Stimulated activated CD8-positive, alpha-beta memory T cell treated with anti-CD3 and anti-CD28 coated beads, Interleukin-4, amount 100 ng/mL, for 48 hours (primary cell): ENCODE data around the gene ITPA.
A peak's percentile ranks its signal among the peaks of the same experiment; 100 is the strongest.
"Not testable (repeated sequence)": the region's sequence is repeated elsewhere in the genome, so short reads cannot be mapped to it uniquely, and the experiment has no call there.

ENCODE experiments used
- DNase-seq: peaks from one replicate; pipeline ENCODE4 v3.0.0-alpha.2; 2020

The ITPA gene

DNA sequence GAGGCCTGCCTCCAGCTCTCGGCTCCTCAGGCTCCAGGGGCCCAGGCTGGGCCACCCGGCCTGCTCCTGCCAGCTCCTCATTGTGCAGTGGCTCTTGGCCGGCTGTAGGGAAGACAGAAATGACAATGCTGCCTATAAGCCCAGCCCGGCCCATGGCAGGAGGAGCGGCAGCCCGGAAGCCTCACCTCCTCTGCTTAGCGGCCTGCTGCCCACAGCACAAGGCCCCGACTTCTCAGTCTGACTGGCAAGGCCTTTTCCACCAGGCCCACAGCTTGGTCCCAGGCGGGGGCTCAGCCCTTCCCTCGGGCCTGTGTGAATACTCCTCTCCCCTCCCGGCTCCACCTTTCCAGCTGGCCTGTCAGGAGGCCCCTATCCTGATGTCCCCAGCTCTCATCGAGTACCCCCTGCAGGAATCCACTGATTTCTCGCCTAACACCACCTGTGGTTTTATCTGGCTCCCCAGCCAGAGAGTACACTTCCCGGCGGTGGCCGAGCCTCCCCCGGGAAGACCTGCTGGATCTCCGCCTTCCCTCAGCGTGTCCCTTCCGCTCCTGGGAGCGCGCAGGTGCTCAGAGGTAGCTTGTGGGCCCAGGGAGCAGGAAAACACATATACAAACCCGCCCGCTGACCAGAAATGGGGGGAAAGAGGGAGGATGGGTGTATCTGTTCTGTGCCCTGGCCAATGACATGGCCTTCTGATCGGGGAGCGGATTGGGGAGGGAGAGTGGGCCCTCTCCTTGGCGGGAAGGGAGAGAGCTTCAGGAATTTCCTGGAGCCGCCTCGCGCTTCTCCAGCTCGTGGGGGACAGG, 5.8 kb upstream of the ITPA start:
- DNase-seq: peak; percentile 60

DNA sequence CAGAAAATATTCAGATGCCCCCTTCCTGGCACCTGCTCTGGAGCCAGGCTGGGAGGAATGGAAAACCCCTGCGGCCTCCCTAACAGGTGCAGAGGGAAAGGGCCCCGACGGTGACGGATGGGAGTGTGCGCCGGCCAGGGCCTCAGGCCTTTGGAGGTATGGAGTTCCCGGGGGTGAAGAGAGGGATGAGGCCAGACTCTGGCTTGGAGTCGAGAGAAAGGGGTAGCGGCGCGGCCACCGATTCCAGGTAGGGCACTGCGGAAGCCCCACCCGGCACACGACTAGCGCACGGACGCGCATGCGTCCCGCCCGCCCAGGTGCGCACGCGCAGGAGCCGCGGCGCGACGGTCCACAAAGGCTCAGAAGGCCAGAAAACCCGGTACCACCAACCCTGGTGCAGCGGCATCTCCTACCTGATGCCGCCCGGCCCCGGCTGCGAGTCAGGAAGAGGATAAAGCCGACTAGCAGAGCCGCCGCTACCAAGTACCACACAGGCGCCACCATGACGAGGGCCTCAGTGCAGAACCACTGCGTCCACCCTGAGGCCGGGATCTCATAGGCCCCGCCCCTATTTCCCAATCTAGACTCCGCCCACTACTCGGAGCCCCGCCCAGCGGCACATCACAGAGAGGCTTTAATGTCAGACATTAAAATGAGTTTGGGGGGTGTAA, 5.0 kb upstream of the ITPA start, which contains the start of gene DDRGK1:
TSS of gene DDRGK1 (minus strand) at position 559 of the 671 bp plus-strand sequence. CDS start at position 504, 55 bp downstream.
- DNase-seq: peak; percentile 98

DNA sequence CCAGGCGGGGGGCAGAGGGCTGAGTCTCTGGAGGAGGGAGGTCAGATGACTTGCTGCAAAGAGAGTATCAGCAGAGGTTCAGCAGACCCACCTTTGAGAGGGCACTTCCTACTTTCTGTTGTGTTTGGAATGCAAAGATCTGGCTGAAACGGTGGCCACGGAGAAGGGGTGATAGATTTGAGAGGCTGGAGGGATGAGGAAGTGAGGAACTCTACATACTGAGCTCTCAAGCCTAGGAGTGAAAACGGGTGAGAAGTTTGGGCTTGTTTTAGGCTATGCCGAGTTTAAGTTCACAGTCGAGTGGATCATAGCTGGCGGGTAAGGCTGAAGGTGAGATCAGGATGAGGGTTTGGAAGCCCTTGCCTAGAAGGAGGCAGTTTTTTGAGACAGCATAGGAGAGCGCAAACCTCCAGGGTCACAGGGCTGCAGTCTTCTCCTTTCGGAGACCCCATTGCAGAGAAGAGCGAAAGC, 477 bp upstream of the ITPA start:
- DNase-seq: peak; percentile 31

DNA sequence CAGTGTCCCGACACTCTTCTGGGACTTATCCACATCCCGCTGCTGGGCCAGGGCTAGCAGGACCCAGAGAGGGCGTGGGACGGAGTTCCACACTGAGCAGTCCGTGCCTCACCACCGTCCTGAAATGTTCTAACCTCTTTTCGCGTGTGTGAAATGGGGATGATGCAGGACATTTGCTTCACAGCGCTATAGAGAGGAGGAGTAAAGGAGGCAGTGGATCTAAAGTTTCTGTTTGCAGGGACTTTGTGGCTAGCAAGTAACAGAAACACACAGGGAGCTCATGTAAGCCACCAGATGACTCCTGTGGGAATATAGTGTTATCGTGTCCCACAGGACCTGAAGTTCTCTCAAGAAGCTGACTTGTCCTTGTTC, 634 bp downstream of the ITPA start:
- peak; percentile 33 for DNase-seq

DNA sequence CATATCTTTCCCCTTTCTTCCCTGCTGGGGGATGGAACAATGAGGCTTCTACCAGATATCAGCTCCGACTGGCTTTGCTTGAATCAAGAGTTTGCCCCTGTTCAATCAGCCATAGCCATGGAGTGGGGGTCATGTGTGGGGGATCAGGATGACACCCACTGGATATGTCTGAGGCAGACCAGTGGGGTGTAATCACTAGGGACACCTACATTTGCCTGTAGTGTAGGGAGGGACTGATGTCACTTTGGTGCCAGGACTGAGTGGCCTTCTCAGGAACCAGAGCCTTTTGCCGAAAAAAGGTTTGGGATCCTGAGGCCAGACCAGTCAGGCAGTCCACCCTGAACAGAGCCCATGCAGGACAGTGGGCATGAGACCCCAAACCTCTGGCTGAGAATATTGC, 1.0 kb downstream of the ITPA start:
- no peak for DNase-seq

DNA sequence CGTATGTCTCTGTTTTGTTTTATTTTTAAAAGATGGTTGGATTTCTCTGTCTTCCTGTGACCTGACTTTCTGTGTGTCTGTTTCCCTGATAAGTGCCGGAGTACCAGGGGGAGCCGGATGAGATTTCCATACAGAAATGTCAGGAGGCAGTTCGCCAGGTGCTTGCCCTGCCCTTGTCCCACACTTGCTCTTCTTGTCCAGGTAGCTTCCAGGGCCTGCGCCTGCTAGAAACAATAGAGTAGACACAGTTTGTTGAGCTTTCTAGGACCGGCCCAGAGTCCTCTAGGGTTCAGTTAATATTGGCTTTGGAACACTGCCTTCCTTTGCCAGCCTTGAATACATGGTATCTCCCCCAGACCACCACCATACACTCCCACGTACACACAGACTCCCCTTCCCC, 3.9 kb downstream of the ITPA start:
- DNase-seq: no peak

DNA sequence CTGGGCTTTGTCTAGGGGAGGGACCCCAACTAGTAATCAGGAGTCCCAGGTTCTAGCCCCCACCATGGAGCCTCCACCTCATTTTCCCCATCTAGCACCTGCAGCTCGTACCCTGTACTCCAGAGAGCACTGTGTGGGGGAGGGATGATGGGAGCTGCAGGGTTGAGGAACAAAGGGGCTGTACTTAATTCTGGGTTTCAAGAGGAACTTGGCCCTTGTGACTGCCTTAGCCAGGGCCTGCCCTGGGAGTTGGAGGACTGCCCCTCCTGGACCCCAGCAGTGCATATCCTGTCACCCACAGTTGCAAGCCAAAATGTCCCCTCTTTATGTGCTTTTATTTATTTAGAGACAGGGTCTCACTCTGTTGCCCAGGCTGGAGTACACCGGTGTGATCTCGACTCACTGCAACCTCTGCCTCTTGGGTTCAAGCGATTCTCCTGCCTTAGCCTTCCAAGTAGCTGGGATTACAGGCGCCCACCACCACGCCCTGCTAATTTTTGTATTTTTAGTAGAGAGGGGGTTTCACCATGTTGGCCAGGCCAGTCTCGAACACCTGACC, 6.1 kb downstream of the ITPA start:
- not testable (repeated sequence) for DNase-seq

DNA sequence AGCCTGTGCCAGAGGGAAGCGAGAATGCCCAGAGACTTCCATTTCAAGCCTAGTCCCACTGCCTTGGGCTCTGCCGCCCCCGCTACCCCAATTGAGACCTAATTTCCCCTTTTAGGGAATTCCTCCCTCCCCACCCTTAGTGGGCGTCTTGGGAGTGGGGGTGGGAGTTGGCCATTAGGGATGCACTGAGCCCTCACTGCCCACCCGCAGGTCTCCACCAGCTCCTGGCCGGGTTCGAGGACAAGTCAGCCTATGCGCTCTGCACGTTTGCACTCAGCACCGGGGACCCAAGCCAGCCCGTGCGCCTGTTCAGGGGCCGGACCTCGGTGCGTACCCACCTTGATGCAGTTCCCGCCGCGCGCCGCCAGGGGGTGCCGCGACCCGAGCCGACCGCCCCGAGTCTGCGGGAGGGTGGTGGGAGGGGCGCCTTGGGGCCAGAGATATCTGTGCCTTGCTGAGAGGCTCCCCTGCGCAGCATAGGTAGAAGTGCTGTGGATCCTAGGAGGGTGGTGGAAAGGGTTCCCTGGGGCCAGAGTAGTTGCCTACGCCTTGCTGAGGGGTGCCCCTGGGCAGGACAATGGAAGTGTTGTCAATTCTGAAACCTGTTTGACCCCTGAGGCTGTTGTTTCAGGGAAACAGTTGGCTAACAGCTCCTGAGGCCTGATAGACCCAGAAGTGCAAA, 9.2 kb downstream of the ITPA start:
- peak; percentile 89 for DNase-seq

DNA sequence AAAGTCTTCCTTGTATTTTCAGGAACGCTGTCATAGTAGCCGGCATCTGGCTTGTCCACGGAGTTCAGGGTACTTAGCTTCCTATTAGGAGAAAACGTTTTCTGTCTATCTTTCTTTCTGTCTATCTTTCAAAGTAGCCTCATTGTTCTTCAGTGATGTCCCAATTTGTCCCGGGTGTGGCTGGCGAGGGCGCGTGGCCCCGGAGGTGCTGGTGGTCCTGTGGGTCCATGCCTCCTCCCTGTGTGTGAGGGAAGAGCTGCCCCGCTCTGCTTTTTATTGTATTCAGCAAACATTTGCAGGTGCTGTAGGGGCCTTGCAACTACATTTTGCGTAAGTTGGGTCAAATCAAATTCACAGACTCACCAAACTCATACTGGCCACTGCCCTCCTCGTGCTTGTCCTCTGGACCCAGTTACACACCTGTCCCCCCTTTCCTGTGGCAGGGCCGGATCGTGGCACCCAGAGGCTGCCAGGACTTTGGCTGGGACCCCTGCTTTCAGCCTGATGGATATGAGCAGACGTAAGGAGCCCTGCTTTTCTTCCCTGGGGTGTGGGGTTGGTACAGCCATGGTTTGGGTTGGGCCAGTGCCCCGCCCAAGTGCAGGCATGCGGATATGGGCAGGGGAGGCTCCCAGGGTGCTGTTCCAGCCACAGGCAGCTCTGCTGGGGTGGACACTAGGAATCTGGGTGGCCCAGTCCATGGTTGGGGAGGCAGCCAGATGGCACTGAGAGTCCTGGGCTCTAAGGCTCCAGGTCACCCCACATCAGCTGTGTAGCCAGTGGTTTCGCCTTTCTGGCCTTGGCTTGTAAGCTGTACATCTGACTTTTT, 12.3 kb downstream of the ITPA start:
- DNase-seq: no peak

DNA sequence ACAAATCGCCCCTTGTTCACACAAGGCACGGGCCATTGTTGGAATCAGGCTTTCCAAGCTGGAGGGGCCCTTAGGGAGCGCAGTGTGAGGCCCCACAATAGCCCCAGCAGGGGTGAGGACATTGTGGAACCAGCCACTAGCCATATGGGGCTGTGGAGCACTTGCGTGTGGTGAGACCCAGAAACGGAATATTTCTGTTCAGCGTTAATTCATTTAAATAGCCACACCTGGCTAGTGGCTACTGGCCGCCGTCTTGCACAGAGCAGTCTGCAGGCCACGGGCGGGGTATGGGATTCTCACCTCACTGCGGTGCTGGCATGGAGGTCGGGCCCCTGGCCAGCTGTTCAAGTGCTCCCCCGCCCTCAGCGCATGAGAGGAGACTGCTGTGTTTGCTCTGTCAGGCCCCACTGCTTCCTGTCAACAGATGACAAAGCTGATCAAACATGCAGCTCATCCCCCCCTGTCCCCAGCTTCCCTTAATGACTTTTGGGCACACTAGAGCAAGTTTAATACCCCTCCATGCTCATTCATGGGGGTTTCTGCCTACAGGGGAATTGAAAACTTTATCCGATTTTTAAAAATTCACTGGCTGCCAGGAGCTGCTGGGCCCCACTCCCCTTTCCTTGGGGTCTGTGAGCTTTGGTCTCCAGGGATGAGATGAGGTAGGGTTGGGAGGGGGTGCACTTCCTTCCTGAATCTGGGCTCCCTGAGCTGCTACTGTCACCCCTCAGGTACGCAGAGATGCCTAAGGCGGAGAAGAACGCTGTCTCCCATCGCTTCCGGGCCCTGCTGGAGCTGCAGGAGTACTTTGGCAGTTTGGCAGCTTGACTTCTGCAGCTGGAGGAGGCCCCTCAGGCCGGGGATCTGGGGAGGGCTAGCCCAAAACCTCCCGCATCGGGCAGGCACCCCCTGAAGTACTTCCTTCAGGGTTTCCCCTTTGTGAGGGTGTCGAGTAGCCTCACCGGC, 13.6 kb downstream of the ITPA start:
- peak; percentile 37 for DNase-seq

DNA sequence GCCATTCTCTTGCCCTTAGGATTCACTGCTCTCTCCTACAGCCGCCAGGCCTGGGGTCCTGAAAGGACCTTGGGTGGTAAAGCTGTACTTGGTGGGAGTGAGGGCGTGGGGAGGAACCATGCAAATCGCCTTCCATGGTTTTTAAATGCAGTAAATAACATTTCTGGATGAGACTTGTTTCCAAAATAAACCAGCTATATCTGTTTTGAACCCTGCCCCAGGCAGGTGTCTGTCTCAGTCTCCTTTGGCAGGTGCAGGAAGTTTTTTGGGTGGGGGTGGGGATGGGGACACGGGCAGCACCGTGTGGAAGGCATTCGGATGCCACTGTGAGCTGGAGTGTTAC, 14.3 kb downstream of the ITPA start:
- no peak for DNase-seq

DNA sequence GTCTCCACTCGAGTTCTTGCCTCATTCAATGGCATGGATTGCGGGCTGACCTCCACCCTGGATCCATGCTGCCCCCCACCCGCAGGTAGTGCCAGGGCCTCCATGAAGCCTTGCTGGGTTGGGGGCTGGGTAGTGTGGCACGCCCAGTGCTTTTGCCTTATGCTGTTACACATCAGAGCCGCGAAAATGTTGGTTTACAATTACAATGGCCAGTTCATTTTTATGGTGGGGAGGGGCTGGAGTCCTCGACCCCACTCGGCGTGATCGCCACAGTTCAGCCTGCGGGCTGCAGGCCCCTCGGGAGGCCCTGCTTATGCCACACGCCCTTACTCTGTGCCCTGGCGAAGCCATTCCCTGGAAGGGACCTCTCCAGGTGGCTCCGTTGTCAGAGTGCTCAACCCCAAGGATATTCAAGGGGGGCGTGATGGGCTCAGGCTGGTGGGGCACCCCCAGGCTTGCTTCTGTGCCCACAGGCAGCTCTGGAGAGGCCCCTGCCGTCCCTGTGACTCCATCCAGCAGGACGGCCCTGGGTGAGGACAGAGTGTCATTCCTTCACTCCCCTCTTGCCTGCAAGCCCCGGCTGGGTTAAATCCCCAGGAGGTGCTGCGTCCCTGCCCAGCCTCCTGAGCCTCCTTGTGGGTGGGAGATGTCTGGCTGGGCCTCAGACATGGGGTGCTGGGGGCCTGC, 14.8 kb downstream of the ITPA start:
- no peak for DNase-seq

DNA sequence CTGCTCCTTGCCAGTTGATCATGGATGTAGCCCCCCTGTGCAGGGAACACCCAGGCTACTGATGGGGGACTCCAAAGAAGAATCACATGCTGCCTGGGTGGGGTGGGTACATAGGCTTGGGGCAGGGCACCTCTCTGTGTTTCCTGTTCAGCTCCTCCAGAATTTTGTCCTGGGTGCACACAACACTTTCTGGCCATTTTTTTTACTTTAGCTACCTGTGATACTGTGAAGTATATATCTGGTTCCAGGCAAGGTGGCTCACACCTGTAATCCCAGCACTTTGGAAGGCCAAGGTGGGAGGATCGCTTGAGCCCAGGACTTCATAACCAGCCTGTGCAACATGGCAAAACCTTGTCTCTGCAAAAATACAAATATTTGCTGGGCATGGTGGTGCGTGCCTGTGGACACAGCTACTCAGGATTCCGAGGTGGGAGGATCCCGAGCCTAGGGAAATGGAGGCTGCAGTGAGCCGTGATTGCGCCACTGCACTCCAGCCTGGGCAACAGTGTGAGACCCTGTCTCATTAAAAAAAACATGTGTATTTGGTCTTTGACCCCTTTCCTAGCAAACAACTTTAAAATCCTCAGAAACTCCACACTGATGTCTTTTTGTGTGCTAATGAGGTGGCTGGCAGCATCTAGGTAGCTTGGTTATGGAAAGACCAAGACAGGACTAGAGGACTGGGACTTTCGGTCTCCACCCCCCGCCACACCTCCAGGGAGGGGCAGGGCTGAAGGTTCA, 15.6 kb downstream of the ITPA start:
- no peak for DNase-seq

DNA sequence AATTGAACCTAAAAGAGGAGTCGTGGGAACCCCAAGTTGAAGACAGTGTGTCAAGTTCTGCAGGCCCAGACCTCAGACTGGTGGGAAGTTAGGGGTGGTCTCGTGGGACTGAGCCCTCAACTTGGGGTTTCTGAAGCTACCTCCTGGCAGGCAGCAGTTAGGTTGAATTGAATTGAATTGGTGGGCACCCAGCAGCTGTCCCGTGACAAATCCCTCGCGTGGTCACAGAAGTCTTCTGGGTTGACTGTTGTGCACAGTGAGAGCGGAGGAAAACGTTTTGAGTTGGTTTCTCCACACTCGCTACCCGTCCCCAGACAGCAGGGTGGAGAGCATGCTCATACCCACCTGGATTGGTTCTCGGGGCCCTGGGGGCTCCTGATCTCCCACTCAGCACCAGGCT, 16.8 kb downstream of the ITPA start:
- DNase-seq: no peak

DNA sequence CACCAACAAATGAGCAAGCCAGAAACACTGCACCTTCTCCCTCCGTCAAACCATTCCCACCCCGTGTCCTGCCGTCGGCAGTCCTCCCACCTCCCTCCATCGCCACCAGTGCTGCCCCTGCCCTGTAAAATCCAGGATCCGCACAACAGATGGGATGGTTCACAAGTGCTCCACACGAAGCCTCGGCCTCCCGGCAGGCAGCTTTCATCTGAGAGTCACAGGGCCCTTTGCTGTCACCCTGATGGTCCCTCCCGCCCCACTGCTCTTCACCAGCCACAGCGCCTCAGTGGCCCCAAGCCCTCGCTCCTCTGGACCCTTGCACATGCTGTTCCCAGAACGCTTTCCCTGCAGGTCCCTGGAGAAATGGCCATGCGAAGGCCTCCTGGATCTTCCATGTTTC, 17.6 kb downstream of the ITPA start:
- no peak for DNase-seq

DNA sequence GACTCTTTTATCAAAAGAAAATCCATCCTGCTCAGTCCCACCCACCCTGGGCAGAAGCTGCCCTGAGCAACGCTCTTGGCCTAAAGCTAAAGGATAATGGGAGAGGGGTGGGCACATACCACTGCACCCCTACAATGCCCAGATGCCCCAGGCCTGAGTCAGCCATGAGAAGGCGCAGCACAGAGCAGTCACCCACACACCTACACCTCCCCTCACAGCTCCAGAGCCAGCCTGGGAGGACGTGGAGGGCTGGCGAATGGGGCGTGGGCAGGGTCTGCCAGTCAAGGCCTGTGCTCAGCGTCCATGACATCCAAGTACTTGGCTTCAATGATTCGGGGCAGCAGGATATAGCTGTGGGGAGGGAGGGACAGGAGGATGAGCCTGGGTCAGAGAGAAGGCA, 18.2 kb downstream of the ITPA start:
- no peak for DNase-seq

DNA sequence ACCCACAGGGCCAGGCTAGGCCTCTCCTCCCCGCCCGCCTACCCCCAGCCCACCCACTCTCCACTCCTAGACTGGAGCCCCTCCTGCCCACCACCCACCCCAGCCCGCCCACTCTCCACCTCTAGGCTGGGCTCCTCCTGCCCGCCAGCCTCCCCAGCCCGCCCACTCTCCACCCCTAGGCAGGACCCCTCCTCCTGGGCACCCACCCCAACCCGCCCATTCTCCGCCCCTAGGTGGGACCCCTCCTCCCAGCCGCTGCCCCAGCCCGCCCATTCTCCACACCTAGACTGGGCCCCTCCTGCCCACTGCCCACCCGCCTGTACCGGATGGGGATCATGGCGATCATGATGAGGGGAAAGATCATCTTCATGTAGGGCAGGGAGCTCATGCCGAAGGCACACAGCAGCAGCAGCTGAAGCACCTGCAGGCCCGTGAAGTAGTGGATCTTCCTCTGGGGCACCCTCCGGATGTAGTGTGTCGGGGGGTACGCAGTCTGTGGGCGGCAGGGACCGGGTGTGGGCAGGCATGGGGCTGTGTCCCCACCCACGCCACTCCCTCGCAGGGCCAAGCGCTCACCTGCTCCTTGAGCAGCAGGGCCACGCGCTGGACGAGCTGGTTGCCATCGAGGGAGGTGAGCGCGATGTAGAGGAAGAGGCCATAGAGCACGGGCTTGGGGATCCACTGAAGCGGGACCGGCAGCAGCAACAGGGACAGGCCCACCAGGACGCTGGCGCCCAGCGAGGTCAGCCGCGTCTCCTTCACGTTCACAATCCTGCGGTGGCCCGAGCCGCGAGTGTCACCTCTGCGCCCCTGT, 18.8 kb downstream of the ITPA start:
- DNase-seq: no peak

DNA sequence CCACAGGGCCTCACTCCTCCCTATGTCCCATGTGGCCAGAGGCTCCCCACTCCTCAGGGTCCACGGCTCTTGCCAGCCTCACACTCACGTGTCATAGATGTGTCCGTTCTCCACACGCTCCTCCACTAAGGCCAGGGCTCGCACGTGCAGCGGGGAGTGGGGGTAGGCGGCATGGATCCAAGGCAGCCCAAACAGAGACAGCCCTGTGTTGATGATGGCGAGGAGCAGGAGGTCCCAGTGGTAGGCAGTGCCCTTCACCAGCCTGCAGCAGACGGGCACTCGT, 19.4 kb downstream of the ITPA start:
- DNase-seq: no peak

DNA sequence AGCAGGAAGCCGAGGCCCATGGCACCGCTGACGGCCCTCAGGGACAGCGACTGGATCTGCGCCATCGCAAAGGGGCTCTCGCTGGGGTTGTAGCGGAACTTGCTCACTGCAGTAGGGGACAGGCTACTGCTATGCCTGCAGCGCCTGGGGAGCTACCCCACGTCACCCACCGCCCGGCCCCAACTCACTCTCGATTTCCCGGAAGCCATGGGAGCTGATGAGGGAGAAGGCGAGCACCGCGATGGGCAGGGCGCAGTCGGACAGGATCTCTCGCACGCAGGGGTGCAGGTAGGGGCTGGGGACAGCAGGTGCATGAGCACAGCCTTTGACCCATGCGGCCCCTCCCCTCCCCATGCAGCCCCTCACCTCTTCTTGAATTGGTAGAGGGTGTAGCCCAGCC, 19.9 kb downstream of the ITPA start:
- no peak for DNase-seq
